AG09319 (cell line): ENCODE data around the gene ZNF132.

Experiments used
- DNase-seq: peaks from one replicate; pipeline ENCODE4 v3.0.0-alpha.2; 2010; ENCODE audit warnings: low read depth; ENCODE audit errors: extremely low read depth
- CTCF ChIP-seq: IDR thresholded peaks from 2 replicates; pipeline ENCODE4 v1.5.1; 2011; ENCODE audit warnings: low read depth, mild to moderate bottlenecking, inconsistent platforms, low read length, moderate library complexity

The ZNF132 gene

GRCh38 chr19:58395220-58395978 is 44.6 kb downstream of the ZNF132 start, which contains the start of gene RNF225:
Gene RNF225, plus strand, starts transcription at chr19:58395656. Its CDS starts 434 bp downstream, at chr19:58396090.
- no peak for DNase-seq
- TF ChIP-seq CTCF = no peak

GRCh38 chr19:58394821-58395219 is 45.1 kb downstream of the ZNF132 start:
- DNase-seq = no peak
- no peak for TF ChIP-seq CTCF

- no peak for TF ChIP-seq CTCF
- DNase-seq = no peak
Observed at GRCh38 chr19:58393725-58394033, 46.3 kb downstream of the ZNF132 start.

GRCh38 chr19:58392945-58393724 is 46.8 kb downstream of the ZNF132 start:
- no peak for DNase-seq
- TF ChIP-seq CTCF = no peak

- TF ChIP-seq CTCF = no peak
- no peak for DNase-seq
Observed at GRCh38 chr19:58388175-58388526, 51.8 kb downstream of the ZNF132 start.

- TF ChIP-seq CTCF = no peak
- no peak for DNase-seq
Observed at GRCh38 chr19:58387338-58388174, 52.4 kb downstream of the ZNF132 start.
